GM21526 (cell line): ENCODE results near the gene RIN1.
"Not testable (repeated sequence)": the region's sequence is repeated elsewhere in the genome, so short reads cannot be mapped to it uniquely, and the experiment has no call there.

Experiments
- ATAC-seq: cut with Tn5 transposase; IDR thresholded peaks from one replicate; pipeline ENCODE4 v1.9.1; 2021; ENCODE audit warnings: moderate library complexity; ENCODE audit not compliant: unreplicated experiment, low FRiP score

RIN1 gene

DNA sequence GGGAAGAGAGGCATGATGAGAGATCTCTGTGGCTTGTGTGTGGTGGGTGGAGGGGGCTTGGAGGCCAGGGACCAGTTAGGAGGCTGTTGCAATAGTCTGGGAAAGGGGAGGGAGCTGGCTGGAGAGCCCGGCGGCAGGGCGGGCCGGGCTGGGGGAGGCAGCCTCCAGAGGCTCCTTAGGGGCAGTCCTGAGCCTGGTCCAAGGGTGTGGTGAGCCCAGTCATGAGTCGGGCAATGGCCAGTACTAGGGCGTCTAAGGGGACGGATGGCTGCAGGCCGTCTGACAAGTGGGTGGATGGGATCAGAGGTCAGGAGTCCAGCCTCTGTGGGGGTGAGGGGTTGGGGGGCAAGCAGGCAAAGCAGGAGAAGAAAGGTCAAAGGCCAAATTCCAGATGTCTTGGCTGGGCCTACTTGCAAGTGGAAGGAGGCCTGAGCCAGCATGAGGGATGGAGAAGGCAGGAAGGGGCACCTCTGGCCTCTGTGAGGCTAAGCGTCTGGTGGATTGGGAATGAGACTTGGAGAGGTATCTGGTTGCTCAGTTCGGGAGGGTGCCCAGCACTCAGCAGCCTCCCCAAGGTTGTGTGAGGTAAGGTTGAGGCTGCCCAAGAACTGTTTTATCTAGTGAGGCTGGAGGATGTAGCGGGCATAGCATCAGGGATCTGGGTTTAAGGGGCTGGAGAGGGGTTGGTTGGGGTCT is 13.4 kb downstream of the RIN1 start:
- ATAC-seq: no peak

DNA sequence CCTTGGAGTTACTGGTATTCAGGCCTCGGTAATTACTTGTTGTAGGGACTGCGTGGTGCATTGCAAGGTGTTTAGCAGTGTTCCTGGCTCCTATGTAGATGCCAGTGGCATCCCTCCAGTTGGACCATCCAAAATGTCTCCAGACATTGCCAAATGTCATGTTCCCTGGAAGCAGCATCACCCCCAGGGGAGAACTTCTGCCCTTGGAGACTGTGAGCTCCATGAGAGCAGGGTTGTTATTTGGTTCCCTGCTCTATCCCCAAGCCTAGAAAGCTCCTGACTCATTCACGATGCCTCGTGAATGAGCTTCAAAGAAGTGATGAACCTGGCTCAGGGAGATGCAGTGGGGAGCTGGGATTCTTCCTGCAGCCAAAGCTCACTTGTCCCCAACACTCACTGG is 14.6 kb downstream of the RIN1 start:
- ATAC-seq: no peak

DNA sequence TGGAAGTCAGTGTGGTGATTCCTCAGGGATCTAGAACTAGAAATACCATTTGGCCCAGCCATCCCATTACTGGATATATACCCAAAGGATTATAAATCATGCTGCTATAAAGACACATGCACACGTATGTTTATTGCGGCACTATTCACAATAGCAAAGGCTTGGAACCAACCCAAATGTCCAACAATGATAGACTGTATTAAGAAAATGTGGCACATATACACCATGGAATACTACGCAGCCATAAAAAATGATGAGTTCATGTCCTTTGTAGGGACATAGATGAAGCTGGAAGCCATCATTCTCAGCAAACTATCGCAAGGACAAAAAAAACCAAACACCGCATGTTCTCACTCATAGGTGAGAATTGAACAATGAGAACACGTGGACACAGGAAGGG is 15.5 kb downstream of the RIN1 start:
- ATAC-seq: not testable (repeated sequence)

DNA sequence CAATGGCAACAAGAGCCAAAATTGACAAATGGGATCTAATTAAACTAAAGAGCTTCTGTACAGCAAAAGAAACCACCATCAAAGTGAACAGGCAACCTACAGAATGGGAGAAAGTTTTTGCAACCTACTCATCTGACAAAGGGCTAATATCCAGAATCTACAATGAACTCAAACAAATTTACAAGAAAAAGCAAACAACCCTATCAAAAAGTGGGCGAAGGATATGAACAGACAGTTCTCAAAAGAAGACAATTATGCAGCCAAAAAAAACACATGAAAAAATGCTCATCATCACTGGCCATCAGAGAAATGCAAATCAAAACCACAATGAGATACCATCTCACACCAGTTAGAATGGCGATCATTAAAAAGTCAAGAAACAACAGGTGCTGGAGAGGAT is 15.9 kb downstream of the RIN1 start:
- not testable (repeated sequence) for ATAC-seq

DNA sequence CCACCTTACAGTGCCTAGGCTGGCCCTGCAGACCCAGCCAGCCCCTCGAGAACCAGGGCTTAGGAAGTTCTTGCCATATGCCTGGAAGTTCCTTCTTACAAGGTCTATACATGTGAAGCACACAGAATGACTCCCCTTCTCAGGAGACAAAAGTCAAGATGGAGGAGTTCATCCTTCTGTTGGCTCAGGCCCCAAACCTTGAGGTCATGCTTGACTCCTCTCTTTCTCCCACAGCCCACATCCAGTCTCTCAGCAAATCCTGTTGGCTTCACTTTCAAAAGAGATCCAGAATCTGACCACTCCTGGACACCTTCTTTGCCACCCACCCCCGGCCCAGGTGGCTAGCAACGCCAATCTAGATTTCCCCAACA is 17.6 kb downstream of the RIN1 start:
- no peak for ATAC-seq

DNA sequence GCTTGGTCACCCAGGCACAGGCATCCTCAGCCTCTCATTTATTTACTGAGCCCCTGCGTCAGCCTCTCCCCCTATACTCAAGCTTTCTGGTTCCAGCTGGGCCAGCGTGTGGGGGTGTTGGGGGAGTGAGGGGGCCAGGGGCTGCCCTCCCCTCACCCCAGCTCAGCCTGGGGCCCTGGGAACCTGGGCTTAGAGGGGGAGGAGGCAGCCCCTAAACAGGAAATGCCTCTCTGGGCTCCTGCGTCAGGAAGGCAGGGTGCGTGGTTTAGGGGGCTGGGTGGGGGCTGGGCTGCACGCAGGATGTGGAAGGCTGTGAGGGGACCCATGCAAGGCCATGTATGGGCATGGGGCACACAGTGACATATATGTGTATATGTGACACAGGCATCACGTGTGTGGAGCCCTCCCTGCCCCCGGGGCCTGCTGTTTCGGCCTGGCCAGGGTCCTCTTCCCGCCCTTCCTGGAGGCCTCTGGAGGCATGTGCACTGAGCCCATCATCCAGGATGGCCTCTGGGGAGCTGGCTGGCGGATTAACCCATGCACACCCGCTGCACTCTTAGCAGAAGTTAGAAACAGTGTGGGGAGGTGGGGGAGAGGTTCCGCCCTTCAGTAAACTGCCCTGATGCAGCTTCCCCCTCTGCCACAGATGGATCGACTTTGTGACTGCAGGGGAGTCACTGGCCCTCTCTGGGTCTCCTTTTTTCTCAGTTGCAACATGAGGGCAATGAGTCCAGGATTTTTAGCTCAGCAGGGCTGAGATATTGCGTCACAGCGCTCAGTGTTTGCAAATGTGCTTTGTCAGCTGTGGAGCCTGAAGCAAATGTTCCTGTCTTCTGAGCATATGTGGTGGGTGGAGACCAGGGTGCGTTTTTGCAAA is 18.3 kb downstream of the RIN1 start:
- no peak for ATAC-seq

DNA sequence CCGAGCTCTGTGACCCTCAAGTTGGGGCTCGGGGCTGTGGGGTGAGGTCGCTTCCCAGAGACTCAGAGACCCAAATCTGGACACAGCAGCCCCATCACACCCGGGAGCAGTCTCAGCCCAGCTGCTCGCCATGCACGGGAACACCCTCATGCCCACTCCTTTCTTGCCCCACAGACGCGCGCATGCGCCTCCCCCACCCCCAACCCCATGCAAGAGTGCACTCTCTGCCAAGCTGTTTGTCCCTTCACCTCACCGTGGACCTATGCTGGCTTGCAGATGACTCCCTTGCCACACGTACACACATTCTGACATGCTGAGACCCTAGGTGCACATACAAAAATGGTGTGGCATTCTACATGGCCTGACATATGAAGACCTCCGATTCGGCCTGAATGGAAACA is 18.9 kb downstream of the RIN1 start:
- no peak for ATAC-seq

DNA sequence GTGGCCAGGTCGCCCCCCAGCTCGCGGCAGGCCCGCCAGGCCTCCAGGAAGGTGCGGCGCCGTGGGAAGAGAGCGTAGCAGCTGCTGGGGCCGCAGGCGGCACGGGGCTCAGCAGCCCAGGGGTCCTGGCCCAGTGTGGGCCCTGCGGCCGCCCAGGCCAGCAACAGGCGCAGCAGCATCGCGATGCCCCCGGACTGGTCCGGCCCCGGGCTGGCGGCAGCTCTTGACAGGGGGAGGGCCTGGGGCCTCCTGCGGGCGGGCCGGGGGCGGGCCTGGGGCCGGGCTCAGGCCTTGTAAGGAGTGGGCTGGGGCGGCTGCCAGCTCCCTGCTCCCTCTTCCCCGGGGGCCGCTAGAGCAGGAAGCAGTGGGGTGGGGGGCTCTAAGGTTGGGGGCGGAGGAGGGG is 19.4 kb downstream of the RIN1 start, which contains the start of gene CD248:
Gene CD248 (minus strand): TSS at position 196 of the 403 bp plus-strand sequence. CDS start 17 bp downstream, at position 179.
- ATAC-seq: no peak

DNA sequence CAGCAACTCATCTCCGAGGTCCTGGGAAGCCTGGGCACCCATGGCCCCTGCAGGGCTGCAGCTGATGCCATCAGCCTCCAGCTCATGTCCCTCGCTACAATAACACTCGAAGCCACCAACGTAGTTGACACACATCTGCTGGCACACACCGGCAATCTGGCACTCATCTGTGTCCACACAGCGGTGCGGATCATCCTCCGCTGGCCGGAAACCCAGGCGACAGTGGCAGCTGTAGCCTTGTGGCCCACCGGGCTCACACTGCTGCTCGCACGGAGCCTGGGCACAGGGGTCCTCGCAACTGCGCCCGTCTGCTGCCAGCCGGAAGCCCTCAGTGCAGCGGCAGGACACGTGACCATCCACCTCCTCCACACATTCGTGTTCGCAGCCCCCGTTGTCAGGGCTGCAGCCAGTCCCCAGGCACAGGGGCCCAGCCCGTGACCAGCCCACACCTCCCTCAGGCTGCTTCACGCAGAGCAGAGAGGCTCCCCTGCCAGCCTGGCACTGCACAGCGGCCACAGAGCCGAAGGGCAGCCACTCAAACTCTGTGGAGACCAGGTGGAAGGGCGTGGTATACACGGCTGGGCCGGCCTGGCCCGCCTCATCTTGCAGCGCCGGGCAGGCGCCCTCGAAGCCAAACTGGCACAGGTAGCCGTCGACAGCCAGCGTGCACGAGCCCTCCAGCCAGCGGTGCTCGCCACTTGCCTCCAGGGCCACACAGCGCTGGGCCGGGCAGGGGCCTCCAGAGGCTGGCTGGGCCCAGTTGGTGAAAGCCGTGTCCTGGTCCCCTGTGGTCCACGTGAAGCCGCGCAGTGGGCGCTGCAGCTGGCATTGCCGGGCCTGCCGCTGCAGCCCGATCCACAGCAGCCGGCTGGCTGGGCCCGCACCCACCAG is 20.1 kb downstream of the RIN1 start:
- ATAC-seq: no peak

DNA sequence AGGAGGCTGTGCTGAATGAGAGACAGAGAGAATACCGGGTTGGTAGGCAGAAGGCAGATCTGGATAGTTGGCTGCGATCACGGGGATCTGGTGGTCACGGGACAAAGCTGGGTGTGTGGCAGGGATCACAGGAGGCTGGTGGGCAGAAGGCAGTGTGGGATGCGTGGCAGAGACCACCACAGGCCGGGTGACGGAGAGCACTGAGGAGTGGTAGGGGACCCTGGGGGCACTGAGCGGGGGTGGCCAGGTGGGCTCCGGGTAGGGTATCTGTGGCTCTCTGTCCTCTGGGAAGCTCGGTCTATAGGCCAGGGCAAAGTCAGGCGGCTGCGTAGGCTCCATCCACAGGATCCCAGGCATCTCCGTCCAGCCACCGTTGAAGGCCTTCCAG is 20.7 kb downstream of the RIN1 start:
- ATAC-seq: no peak

DNA sequence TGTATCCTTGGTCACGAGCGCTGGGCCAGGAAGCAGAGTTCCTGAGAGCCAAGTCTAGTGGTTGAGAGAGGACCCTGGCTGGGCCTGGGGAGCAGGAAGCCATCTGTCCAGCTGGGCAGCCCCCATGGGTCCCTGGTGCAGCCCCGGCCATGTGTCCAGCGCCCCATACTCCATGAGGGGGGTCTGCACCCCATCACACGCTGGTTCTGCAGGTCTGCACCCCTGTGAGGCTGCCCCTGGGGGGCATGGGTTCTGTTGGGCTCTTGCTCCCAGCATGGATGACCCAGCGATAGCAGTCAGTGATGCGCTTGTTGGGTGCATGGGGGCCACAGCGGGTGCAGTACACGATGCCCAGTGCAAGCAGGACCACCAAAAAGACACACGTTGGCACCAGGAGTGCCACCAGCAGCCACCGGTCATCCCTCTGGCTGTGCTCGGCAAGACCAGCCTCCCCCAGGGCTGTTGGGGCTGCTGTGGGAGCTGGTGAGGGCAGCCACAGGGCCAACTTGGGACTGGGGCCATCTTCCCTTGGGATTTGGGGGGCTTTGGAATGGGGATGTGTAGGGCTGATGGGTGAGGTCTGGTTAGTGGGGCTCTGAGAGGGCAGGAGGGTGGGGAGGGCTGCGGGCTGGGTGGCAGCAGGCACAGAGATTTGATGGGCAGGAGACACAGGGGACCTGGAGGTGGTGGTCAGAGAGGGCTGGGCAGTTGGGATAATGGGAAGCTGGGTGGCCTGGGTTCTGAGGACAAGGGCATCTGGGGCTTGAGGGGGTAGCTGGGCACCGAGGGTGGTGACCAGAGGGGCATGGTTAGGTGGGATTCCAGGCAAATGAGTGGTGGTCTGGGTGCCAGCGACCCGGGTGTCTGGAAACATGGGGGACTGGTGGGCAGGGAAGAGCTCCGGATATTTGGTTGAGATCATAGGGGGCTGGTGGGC is 21.4 kb downstream of the RIN1 start:
- no peak for ATAC-seq

DNA sequence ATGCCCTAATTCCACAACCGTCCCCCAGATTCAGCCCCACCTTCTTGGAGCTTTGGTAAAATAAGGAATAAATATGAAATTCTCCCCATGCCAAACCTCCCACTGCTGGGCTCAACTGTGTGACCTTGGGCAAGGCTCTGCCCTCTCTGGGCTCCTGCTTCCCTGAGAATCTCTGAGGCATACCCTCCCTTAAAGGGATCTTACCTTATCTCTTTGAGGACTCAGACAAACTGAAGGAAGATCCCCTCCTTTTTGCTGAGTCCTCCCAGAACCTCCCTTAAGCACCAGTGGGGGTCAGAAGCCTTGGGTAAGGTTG is 22.1 kb downstream of the RIN1 start:
- no peak for ATAC-seq

DNA sequence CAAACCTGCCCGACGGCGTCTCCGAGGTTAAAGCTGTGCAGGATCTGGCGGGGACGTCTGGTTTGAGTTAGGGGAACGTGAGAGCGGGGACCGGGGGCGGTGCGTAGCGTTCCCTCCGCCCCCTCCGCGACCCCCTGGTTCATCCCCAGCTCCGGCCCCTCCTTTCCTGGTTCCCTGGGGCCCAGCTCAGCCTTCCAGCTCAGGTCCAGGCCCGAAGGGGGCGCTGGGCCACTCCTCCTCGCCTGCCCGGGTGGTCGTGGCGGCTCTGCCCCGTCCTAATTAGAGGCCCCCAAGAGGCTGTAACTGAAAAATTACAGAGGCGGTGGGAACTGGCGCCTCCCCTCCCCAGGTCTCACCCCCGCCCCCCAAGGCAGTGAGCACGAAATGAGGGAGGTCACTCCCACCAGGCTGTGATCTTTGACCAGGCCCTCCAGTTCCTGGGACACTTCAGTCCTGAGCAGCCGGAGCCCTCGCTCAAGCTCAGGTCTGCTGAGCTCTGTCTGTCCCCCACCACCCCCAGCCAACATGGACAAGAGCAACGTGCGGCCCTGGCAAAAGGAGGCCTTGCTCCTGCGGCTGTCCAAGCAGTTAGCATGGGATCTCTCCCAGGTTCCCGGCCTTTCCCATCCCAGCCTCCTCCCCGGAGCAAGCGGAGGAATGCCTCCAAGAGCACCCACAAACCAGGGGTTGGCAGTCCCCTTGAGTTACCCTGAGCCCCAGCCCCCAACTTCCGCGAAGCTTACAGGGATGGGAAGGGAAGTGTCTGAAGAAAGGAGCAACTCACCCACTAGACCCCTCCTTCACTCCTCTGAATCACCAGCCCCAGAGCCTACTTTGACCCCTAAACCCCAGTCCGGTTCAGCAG is 22.7 kb downstream of the RIN1 start:
- no peak for ATAC-seq

DNA sequence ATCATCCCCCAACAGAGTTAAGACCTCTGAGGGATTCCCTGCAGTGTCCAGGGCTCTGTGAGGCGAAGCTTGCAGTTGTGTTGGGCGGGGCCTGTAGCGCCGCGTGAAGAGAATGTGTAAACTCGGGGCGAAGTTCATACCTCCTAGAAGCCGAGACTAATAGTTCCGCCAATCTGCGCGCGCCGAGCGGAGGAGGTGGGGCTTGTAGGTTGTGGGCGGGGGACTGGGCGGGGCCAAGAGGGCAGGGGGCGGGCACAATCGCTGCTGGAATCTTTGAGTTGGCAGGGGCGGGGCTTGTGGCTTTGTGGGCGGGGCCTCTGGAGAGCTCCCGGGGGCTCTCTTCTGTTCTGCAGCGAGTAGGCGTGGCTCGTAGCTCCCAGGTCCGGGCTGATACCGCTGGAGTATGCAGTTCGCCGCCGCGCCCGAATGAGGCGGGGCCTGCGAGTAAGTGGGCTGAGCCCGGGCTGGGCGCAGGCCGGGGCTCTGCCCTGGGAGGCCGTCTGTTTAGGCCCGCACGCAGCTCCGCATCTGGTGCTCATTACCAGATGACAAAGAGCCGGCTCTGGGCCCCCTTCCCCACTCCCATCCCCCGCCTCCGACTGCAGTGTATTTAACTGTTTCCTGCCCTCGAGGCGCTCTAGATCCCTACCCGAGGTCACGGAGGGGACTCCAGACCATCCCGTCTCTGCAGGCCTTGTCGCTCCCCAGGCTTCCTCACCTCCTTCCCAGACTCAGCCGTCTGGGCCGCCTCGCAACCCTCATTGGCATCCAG is 23.5 kb downstream of the RIN1 start:
- peak; percentile 45 for ATAC-seq

DNA sequence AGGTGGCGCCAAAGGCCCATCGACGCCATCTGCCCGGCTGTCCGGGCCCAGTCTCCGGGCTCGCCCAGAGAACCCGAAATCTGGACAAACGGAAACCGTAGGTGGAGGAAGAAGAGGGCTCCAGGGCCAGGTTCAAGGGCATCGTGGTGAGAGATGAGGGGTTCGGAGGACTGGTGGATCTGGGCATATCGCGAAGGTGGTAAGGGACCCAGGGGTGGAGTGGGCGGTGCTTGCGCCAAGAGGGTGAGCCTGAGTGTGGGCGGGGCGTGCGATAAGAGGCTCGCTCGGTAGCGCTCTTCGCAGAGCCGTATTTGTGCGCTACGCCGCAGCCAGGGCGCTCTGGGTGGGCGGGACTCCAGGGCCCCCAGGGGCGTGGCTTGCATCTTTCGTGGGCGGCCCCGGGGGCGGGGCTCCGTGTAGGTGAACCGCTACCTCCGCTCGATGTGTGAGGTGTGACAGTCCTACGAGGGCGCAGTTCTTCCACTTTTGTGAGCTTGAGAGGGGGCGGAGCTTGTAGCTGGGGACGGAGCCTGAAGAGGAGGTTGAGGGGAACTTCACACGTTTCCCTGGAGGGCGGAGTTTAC is 24.2 kb downstream of the RIN1 start:
- peak; percentile 54 for ATAC-seq

DNA sequence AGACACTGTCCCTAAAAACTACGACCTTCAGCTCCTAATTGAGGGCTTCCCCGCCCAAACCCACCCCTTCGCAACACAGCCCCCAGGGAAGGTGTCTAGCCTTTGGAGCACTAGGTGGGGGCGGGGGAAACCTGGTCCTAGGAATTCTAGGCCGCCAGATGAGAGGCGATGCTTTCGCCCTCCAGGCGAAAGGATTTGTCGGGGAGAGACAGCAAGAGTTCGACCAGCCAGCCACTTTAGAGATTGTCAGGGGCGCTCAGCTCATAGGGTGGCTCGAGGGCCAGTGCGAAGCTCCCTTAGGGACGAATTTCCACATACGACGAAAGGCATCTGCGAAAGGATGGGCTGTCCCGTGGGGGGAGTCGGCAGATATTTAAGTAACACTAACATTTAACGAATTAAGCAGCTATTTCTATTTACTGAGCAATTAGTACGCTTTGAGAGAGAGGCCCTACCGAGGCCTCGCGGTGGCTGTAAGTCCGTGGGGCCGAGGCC is 24.7 kb downstream of the RIN1 start:
- no peak for ATAC-seq

DNA sequence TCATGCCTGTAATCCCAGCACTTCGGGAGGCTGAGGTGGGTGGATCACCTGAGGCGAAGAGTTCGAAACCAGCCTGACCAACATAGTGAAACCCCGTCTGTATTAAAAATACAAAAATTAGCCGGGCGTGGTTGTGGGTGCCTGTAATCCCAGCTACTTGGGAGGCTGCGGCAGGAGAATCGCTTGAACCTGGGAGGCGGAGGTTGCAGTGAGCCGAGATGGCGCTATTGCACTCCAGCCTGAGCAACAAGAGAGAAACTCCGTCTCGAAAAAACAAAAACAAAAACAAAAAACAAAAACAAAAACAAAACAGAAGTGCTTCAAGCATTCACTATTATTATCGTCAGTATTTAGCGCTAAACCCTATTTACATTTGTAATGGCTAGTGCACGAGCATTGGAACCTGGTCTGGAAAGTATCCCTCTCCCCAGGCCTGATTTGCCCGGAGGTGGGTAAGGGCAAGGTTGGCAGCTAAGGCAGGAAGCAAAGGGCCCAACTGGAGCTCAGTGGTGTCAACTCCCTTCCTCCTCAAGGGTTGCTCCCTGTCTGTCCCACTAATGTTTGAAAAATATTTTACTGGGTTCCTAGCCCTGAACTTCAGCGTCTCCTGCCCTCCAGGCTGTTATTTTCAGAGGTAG is 25.3 kb downstream of the RIN1 start:
- not testable (repeated sequence) for ATAC-seq
